ENCODE data around the gene DNAJC21.

Gene DNAJC21

DNA sequence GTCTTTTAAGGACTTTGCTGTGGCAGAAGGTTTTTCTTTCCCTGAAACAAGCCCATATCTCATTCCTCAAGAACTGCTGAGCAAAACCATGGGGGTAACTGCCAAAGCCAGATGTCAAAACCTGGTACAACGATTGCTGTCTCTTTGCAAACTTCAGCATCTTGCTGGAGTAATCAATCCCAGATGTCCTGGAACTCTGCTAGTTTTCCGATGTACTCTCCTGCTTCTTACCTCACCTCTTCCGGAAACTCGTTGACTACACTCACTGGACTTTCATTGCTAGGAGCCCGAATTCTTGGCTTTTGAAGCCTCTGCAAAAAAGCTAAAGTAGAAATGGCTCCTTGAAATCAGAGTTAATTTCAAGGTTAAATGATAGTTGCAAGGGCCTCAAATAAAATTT, 37.4 kb upstream of the DNAJC21 start:
- H3K27me3 ChIP-seq (ENCODE audit: control insufficient read depth in 3 of 3, insufficient read depth in 3 of 3, low read depth in 1 of 3, low read length in 3 of 3) = no peaks in the 10 kb centered on the region
- H4K8ac ChIP-seq (ENCODE audit: low read depth, low read length) = no peak overlapping the region
- no peak overlapping the region for H3K27ac ChIP-seq (replicated peaks; ENCODE audit: low read length)
- H3K18ac ChIP-seq (ENCODE audit: low read length) = no peak overlapping the region
- H3K4me3 ChIP-seq (ENCODE audit: low read length in 2 of 2) = no peak overlapping the region
- H2BK5ac ChIP-seq (ENCODE audit: low read length) = no peak overlapping the region
- no peaks in the 10 kb centered on the region for H3K79me1 ChIP-seq (ENCODE audit: low read depth, low read length)
- no peaks in the 10 kb centered on the region for H3K4me1 ChIP-seq (ENCODE audit: control insufficient read depth in 2 of 2, insufficient read depth in 1 of 2, low read depth in 1 of 2, low read length in 2 of 2)
- H2AFZ ChIP-seq (ENCODE audit: low read length) = no peak overlapping the region
- no peak overlapping the region for H2BK12ac ChIP-seq (ENCODE audit: low read length)
- no peaks in the 10 kb centered on the region for H3K9me3 ChIP-seq (replicated peaks in 1 of 2; ENCODE audit: control insufficient read depth in 2 of 2, insufficient read depth in 1 of 2, low read depth in 1 of 2, low read length in 2 of 2)
- no peak overlapping the region for H2BK120ac ChIP-seq (ENCODE audit: low read depth, low read length)
- H3K23ac ChIP-seq (ENCODE audit: low read depth, low read length, poor library complexity) = no peak overlapping the region
- H3K4ac ChIP-seq (ENCODE audit: low read length) = no peak overlapping the region
- H3K9ac ChIP-seq (ENCODE audit: low read depth, low read length, poor library complexity) = no peak overlapping the region
- H2BK15ac ChIP-seq (ENCODE audit: low read length) = no peak overlapping the region
- no CpG with 5 or more reads among the region's 5 CpGs for WGBS, 2 donors (ENCODE audit: extremely low coverage in 2 of 2, insufficient read length in 2 of 2, insufficient replicate concordance in 1 of 2)
- H4K91ac ChIP-seq (ENCODE audit: low read depth, low read length, poor library complexity) = no peak overlapping the region
- DNase-seq (ENCODE audit: low spot score) = no peak
- no peak overlapping the region for H3K14ac ChIP-seq (ENCODE audit: low read length)
- H2AK5ac ChIP-seq (ENCODE audit: low read depth, low read length) = no peak overlapping the region
- no peak overlapping the region for H3K4me2 ChIP-seq (ENCODE audit: insufficient read depth, low read length, poor library complexity, severe bottlenecking)
- H3K36me3 ChIP-seq (replicated peaks in 1 of 2; ENCODE audit: control insufficient read depth in 2 of 2, insufficient read depth in 2 of 2, low read length in 2 of 2) = peaks cover 2 to 3% of the 10 kb centered on the region in 2 donors

DNA sequence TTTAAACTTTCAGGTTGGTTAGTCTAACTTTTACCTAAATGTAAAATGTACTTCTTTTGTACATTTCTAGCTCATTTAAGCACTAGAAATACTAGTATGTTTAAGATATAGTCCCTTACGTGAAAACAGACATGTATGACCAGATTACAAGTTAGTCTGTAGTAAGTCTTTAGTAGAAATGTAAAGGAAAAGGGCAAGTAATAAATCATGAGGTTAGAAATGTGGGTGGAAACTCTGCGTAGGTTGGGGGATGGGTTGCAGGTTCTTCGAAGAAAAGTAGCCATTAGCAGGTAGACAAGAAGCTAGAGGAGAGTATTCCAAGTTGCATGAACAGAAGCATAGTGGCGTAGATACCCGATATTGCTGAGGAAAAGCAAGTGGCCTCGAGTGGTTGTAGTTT, 36.9 kb upstream of the DNAJC21 start:
- Histone ChIP-seq H3K4me3 (ENCODE audit: low read length in 2 of 2) (no peak overlapping the region), H3K4ac (ENCODE audit: low read length) (no peak overlapping the region), H2AK5ac (ENCODE audit: low read depth, low read length) (no peak overlapping the region), H3K9ac (ENCODE audit: low read depth, low read length, poor library complexity) (no peak overlapping the region), H3K18ac (ENCODE audit: low read length) (no peak overlapping the region), H3K79me1 (ENCODE audit: low read depth, low read length) (no peaks in the 10 kb centered on the region), H3K9me3 (replicated peaks in 1 of 2; ENCODE audit: control insufficient read depth in 2 of 2, insufficient read depth in 1 of 2, low read depth in 1 of 2, low read length in 2 of 2) (no peaks in the 10 kb centered on the region), H3K4me2 (ENCODE audit: insufficient read depth, low read length, poor library complexity, severe bottlenecking) (no peak overlapping the region), H4K8ac (ENCODE audit: low read depth, low read length) (no peak overlapping the region), H2AFZ (ENCODE audit: low read length) (no peak overlapping the region), H2BK12ac (ENCODE audit: low read length) (no peak overlapping the region), H3K27me3 (ENCODE audit: control insufficient read depth in 3 of 3, insufficient read depth in 3 of 3, low read depth in 1 of 3, low read length in 3 of 3) (no peaks in the 10 kb centered on the region), H2BK5ac (ENCODE audit: low read length) (no peak overlapping the region), H3K14ac (ENCODE audit: low read length) (no peak overlapping the region), H3K23ac (ENCODE audit: low read depth, low read length, poor library complexity) (no peak overlapping the region), H4K91ac (ENCODE audit: low read depth, low read length, poor library complexity) (no peak overlapping the region), H3K4me1 (ENCODE audit: control insufficient read depth in 2 of 2, insufficient read depth in 1 of 2, low read depth in 1 of 2, low read length in 2 of 2) (no peaks in the 10 kb centered on the region), H2BK120ac (ENCODE audit: low read depth, low read length) (no peak overlapping the region), H3K36me3 (replicated peaks in 1 of 2; ENCODE audit: control insufficient read depth in 2 of 2, insufficient read depth in 2 of 2, low read length in 2 of 2) (peaks cover 2 to 3% of the 10 kb centered on the region in 2 donors), H2BK15ac (ENCODE audit: low read length) (no peak overlapping the region), H3K27ac (replicated peaks; ENCODE audit: low read length) (no peak overlapping the region)
- DNase-seq (ENCODE audit: low spot score) = no peak
- WGBS, 2 donors (ENCODE audit: extremely low coverage in 2 of 2, insufficient read length in 2 of 2, insufficient replicate concordance in 1 of 2) = no CpG with 5 or more reads among the region's 6 CpGs

DNA sequence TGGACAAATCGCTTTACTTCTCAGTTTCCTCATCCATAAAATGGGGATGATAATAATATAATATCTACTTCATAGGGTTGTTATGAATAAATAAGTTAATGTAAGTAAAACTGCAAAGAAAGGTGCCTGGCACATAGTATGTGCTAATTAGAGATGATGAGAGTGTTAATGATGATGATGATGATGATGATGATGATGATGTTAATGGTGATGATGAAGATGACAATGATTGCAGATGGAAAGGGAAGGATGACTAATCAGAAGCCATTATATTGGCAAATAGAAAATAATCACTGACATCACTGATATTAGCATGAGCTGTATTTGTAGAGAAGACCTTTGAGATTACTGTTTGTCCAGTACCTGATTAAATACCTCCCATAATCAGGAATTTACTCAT, 34.6 kb upstream of the DNAJC21 start:
- H3K27ac ChIP-seq (replicated peaks; ENCODE audit: low read length) = no peak overlapping the region
- H2BK15ac ChIP-seq (ENCODE audit: low read length) = no peak overlapping the region
- H3K4me1 ChIP-seq (ENCODE audit: control insufficient read depth in 2 of 2, insufficient read depth in 1 of 2, low read depth in 1 of 2, low read length in 2 of 2) = no peaks in the 10 kb centered on the region
- H3K36me3 ChIP-seq (replicated peaks in 1 of 2; ENCODE audit: control insufficient read depth in 2 of 2, insufficient read depth in 2 of 2, low read length in 2 of 2) = peaks cover 2 to 3% of the 10 kb centered on the region in 2 donors
- H3K4ac ChIP-seq (ENCODE audit: low read length) = no peak overlapping the region
- H3K14ac ChIP-seq (ENCODE audit: low read length) = no peak overlapping the region
- no peak overlapping the region for H3K4me2 ChIP-seq (ENCODE audit: insufficient read depth, low read length, poor library complexity, severe bottlenecking)
- no peak overlapping the region for H3K4me3 ChIP-seq (ENCODE audit: low read length in 2 of 2)
- H3K18ac ChIP-seq (ENCODE audit: low read length) = no peak overlapping the region
- no peak overlapping the region for H2BK5ac ChIP-seq (ENCODE audit: low read length)
- H3K23ac ChIP-seq (ENCODE audit: low read depth, low read length, poor library complexity) = no peak overlapping the region
- H2AK5ac ChIP-seq (ENCODE audit: low read depth, low read length) = no peak overlapping the region
- H4K8ac ChIP-seq (ENCODE audit: low read depth, low read length) = no peak overlapping the region
- H3K9ac ChIP-seq (ENCODE audit: low read depth, low read length, poor library complexity) = no peak overlapping the region
- H4K91ac ChIP-seq (ENCODE audit: low read depth, low read length, poor library complexity) = no peak overlapping the region
- no peaks in the 10 kb centered on the region for H3K79me1 ChIP-seq (ENCODE audit: low read depth, low read length)
- no peaks in the 10 kb centered on the region for H3K9me3 ChIP-seq (replicated peaks in 1 of 2; ENCODE audit: control insufficient read depth in 2 of 2, insufficient read depth in 1 of 2, low read depth in 1 of 2, low read length in 2 of 2)
- DNase-seq (ENCODE audit: low spot score) = no peak
- WGBS, 2 donors (ENCODE audit: extremely low coverage in 2 of 2, insufficient read length in 2 of 2, insufficient replicate concordance in 1 of 2) = no CpG with 5 or more reads among the region's 1 CpG
- no peak overlapping the region for H2BK12ac ChIP-seq (ENCODE audit: low read length)
- no peak overlapping the region for H2AFZ ChIP-seq (ENCODE audit: low read length)
- H2BK120ac ChIP-seq (ENCODE audit: low read depth, low read length) = no peak overlapping the region
- no peaks in the 10 kb centered on the region for H3K27me3 ChIP-seq (ENCODE audit: control insufficient read depth in 3 of 3, insufficient read depth in 3 of 3, low read depth in 1 of 3, low read length in 3 of 3)

DNA sequence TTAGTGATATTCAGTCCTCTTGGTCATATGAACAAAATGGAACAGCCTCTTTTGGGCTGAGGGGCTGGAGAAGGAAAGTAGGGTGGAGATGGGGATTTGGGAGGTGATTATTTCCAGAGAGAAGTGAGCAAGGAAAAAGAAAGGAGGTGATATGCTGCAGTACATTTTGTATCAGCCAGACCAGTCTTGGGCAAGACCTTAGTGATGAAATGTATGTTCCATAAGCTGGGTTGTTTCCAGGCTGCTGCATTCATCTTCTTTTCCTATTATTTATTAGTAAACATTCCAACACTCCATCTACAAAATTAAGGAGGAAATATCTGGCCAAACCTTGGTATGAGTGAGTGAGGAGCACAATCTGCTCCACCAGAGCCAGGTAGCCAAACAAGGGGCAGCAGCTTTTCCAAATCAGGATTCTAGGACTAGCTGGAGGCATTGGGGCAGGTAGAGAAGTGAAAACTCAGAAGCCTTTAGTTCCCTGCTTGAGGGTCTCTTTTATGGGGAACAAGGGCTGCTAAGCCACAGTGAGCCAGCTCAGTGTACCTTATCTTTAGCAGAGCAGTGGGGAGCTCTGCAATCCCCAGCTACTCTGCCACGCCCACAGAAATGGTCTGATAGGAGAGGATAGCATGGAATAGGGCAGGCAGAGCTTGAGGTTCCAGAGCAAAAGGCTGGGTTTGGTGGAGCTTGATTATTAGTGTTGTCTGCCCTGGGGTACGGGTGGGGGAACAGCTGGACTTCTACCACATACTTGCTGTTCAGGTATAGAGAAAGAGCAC, 33.5 kb upstream of the DNAJC21 start:
- Histone ChIP-seq H3K27ac (replicated peaks; ENCODE audit: low read length) (no peak overlapping the region), H3K79me1 (ENCODE audit: low read depth, low read length) (no peaks in the 10 kb centered on the region), H3K9me3 (replicated peaks in 1 of 2; ENCODE audit: control insufficient read depth in 2 of 2, insufficient read depth in 1 of 2, low read depth in 1 of 2, low read length in 2 of 2) (no peaks in the 10 kb centered on the region), H3K4me1 (ENCODE audit: control insufficient read depth in 2 of 2, insufficient read depth in 1 of 2, low read depth in 1 of 2, low read length in 2 of 2) (no peaks in the 10 kb centered on the region), H3K4ac (ENCODE audit: low read length) (no peak overlapping the region), H3K36me3 (replicated peaks in 1 of 2; ENCODE audit: control insufficient read depth in 2 of 2, insufficient read depth in 2 of 2, low read length in 2 of 2) (peaks cover 2 to 5% of the 10 kb centered on the region in 2 donors), H3K18ac (ENCODE audit: low read length) (no peak overlapping the region), H3K14ac (ENCODE audit: low read length) (no peak overlapping the region), H2AFZ (ENCODE audit: low read length) (no peak overlapping the region), H4K91ac (ENCODE audit: low read depth, low read length, poor library complexity) (no peak overlapping the region), H4K8ac (ENCODE audit: low read depth, low read length) (no peak overlapping the region), H3K27me3 (ENCODE audit: control insufficient read depth in 3 of 3, insufficient read depth in 3 of 3, low read depth in 1 of 3, low read length in 3 of 3) (no peaks in the 10 kb centered on the region), H3K4me2 (ENCODE audit: insufficient read depth, low read length, poor library complexity, severe bottlenecking) (no peak overlapping the region), H3K23ac (ENCODE audit: low read depth, low read length, poor library complexity) (no peak overlapping the region), H2BK12ac (ENCODE audit: low read length) (no peak overlapping the region), H2AK5ac (ENCODE audit: low read depth, low read length) (no peak overlapping the region), H2BK5ac (ENCODE audit: low read length) (no peak overlapping the region), H3K4me3 (ENCODE audit: low read length in 2 of 2) (no peak overlapping the region), H2BK120ac (ENCODE audit: low read depth, low read length) (no peak overlapping the region), H3K9ac (ENCODE audit: low read depth, low read length, poor library complexity) (no peak overlapping the region), H2BK15ac (ENCODE audit: low read length) (no peak overlapping the region)
- WGBS, 2 donors (ENCODE audit: extremely low coverage in 2 of 2, insufficient read length in 2 of 2, insufficient replicate concordance in 1 of 2) = no CpG with 5 or more reads among the region's 2 CpGs
- no peak for DNase-seq (ENCODE audit: low spot score)
